GOT3 (cell line): ENCODE measurements around the gene MORN3.

Experiments used
- DNase-seq: peaks from one replicate; lab custom pipeline; 2025; ENCODE audit warnings: mixed read lengths; lab: John Stamatoyannopoulos, UW

MORN3 gene

GRCh38 chr12:121602766-121603165, 66.7 kb downstream of the MORN3 start:
- no peak for DNase-seq

GRCh38 chr12:121600702-121601336, 68.6 kb downstream of the MORN3 start:
- DNase-seq = no peak
